HG02870 (cell line): ENCODE results near the gene ZNF280D.
"Not testable (repeated sequence)": the region's sequence is repeated elsewhere in the genome, so short reads cannot be mapped to it uniquely, and the experiment has no call there.

ENCODE experiments used
- ATAC-seq: cut with Tn5 transposase; IDR thresholded peaks from one replicate; pipeline ENCODE4 v1.9.1; 2021; ENCODE audit warnings: mild to moderate bottlenecking, moderate library complexity; ENCODE audit not compliant: unreplicated experiment

Gene ZNF280D, protein sequence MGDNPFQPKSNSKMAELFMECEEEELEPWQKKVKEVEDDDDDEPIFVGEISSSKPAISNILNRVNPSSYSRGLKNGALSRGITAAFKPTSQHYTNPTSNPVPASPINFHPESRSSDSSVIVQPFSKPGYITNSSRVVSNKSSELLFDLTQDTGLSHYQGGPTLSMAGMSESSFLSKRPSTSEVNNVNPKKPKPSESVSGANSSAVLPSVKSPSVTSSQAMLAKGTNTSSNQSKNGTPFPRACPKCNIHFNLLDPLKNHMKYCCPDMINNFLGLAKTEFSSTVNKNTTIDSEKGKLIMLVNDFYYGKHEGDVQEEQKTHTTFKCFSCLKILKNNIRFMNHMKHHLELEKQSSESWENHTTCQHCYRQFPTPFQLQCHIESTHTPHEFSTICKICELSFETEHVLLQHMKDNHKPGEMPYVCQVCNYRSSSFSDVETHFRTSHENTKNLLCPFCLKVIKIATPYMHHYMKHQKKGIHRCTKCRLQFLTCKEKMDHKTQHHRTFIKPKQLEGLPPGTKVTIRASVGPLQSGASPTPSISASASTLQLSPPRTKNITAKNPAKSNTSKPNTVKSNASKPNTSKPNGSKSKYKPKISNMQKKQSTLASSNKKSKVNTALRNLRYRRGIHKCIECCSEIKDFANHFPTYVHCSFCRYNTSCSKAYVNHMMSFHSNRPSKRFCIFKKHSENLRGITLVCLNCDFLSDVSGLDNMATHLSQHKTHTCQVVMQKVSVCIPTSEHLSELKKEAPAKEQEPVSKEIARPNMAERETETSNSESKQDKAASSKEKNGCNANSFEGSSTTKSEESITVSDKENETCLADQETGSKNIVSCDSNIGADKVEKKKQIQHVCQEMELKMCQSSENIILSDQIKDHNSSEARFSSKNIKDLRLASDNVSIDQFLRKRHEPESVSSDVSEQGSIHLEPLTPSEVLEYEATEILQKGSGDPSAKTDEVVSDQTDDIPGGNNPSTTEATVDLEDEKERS

DNA sequence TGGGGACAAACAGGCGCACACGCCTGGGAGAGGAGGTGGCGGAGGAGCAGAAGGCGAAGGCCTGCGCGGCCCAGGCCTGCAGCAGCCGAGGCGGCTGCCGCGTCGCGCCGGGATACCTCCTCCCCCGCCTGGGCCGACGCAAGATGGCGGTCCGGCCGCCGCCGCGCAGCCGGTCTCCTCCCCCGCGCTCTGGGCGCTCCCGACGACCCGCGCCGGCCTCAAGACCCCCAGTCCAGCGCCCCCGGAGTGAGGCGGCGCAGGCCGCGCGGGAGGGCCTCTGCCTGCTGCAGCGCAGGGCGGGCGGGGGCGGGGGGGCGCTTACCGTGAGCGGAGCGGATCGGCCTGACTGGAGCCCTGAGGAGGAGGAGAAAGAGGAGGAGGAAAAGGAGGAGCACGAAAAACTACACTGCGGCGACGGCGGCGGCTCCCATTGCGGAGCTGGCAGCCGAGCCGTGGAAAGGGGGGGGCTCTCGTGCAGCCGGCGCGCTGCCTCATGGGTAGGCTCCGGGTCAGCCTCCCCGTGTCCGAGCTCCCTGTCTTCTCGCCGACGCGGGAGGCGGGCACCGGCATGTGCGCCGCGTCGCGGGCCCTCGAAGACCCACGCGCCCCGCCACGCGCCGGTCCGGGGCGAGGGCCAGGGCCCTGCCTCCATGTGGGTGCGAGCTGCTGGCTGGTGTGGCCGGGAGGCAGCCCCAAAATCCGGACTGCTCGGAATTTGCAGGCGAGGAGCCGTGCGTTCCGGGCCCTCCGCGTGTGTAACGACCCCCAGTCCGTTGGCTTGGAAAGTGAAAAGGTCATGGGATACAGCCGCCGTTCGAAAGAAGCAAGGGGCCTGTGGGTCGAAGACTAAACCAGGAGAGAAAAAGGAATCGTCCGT is at the start of gene ZNF280D:
ZNF280D (minus strand) TSS at position 374 of the 877 bp plus-strand sequence. CDS start 26,400 bp downstream, outside the sequence.
- ATAC-seq: peak; percentile 81

DNA sequence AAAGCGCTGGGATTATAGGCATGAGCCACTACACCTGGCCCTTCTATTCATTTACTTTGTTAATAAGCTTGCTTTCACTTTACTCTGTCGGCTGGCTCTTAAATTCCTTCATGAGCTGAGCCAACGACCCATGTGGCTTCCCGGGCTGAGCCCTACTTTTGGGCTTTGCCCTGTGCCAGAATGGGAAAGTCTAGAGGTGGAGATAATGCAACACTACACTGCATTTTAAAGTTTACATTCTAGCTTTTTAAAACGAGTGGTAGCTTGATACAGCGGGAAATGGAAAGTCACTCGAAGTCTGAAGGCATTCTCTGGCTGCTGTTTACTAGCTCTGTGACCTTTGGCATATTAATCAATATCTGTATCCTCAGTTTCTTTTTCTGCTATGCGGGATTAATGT is 49.0 kb upstream of the ZNF280D start:
- no peak for ATAC-seq

DNA sequence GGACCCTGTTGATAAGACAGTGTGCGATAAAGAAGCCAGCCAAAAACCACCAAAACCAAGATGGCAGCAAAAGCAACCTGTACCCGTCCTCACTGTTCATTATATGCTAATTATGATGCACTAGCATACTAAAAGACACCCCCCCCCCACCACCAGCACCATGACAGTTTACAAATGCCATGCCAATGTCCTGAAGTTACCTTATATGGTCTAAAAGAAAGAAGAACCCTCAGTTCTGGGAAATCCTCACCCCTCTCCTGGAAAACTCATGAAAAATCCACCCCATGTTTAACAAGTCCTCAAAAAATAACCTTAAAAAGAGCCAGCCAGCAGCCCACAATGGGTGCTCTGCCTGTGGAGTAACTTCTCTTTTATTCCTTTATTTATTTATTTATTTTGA is 48.4 kb upstream of the ZNF280D start:
- no peak for ATAC-seq

DNA sequence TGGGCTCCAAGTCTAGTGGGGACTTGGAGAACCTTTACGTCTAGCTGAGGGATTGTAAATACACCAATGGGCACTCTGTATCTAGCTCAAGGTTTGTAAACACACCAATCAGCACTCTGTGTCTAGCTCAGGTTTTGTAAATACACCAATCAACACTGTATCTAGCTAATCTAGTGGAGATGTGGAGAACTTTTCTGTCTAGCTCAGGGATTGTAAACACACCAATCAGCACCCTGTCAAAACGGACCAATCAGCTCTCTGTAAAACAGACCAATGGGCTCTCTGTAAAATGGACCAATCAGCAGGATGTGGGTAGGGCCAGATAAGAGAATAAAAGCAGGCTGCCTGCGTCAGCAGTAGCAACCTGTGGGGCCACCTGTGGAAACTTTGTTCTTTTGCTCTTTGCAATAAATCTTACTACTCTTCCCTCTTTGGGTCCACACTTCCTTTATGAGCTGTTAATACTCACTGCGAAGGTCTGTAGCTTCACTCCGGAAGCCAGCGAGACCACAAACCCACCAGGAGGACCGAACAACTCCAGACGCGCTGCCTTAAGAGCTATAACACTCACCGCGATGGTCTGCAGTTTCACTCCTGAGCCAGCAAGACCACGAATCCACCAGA is 46.9 kb upstream of the ZNF280D start:
- not testable (repeated sequence) for ATAC-seq

DNA sequence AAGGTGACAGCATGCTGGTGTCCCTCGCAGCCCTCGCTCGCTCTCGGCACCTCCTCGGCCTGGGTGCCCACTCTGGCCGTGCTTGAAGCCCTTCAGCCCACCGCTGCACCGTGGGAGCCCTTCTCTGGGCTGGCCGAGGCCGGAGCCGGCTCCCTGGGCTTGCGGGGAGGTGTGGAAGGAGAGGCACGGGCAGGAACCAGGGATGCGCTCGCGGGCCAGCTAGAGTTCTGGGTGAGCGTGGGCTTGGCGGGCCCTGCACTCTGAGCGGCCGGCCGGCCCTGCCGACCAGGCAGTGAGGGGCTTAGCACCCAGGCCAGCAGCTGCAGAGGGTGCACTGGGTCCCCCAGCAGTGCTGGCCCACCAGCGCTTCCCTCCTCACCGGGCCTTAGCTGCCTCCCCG is 46.1 kb upstream of the ZNF280D start:
- ATAC-seq: not testable (repeated sequence)

DNA sequence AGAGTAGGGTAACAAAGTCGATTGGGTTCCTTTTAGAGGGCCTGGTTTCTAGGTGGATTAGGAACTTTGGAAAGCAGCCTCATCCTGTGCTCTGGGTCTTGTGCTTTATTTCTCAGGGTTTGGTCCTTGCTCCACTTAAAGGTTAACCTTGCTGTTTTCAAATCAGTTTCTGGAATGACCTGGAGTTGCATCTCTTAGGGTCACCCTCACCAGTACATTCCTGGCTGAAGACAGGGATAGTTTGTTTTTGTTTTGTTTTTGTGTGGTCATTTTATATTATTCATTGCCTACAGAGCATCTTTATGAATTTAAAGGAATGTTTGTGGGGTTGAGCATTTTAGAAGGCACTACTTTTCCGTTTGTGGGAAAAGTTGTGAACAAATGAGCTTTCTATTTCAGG is 45.5 kb upstream of the ZNF280D start:
- ATAC-seq: no peak

DNA sequence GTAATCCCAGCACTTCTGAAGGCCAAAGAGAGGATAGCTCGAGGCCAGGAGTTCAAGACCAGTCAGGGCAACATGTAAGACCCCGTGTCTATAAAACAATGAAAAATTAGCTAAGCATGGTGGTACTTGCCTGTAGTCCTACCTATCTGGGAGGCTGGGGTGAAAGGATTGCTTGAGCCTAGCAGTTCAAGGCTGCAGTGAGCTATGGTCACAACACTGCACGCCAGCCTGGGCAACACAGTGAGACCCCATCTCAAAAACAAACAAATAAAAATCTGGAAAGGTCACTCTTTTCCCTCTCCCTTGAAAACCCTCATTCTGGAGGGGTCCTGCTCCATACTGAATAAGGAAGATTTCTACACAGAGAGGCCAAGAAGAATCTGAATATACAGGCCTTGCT is 43.5 kb upstream of the ZNF280D start:
- no peak for ATAC-seq

DNA sequence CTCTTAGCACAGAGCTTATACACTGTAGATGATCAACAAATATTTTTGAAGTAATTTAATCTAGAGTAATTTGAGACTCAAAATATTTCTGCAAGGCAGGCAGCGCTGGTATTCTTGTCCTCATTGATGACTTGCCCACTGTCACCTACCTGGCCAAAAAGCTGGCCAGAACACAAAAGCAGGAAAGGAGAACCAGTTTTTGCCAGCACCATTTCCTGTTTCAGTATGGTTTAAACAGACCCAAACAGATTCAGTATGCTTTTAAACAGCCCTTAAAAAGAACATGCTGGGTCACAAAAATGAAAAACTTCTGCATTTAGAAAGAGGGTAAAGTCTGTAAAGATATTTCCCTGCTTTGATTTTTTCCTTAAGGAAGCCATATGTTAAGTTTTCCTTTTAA is 42.3 kb upstream of the ZNF280D start:
- ATAC-seq: no peak

DNA sequence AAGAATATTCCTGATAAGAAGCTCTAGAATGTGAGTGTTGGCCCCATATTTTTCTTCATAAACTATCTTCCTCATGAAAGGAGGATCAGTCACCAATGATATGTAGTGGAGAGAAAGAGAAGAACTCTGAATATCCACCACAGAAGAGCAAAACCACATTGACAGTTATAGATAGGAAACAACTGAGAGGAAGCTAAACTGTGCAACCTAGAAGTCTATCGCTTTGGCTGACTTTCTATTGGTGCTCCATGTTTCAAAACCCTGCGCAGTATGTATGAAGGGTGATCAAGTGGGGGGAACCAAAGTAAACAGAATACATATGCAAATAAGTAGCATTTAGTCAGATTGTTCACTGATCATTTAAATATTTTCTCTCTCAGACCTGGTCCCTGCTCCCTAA is 41.0 kb upstream of the ZNF280D start:
- ATAC-seq: no peak

DNA sequence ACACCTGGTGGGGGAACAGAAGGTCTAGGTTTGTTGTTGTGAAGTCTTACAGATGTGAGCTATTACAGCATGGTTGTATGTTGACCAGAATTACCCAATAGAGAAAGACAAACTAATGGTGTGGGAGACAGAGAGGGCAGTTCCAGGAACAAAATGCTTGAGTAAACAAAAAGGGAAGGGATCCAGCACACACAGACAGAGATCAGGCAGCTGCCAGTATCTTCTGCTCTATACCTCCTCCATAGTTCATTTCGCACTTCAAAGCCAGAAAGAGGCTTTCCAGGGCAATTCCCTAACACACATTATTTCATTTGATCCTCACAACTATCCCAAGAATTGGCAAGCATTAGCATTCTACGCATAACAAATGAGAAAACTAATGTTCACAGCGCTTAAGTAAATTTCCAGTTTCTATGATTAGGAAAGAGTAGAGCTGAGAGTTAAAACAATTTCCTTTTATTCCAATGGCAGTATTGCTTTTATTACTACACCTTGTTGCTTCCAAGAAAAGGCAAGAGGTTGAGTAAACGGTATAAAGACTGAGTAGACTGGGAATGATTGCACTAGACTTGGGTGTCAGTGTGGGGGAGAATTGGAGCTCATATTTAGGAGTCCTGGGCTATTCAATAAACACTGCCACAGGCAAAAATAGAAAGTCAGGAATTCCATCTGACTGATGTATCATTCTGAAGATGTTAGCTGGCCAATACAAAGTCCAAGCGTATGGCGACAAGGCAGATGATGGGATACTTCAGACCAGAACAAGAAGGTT is 39.7 kb upstream of the ZNF280D start:
- ATAC-seq: no peak

DNA sequence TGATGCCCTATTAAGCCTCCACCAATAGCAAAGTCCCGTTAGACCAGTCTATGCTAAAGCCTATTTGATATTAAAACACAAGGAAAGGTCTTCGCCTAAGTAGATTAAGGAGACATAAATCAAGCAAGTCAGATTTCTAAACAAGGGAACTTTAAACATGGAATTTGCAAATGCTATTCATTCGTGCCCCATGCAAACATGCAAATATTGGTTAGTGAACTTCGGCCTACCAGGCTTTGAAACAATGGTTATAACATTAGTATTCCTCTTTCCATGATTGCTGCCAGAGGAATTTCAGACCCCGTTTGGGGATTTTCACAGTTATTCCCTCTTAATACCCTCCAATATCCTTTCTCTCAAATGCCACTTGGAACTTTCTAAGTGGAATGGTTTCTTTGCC is 36.9 kb upstream of the ZNF280D start:
- no peak for ATAC-seq

DNA sequence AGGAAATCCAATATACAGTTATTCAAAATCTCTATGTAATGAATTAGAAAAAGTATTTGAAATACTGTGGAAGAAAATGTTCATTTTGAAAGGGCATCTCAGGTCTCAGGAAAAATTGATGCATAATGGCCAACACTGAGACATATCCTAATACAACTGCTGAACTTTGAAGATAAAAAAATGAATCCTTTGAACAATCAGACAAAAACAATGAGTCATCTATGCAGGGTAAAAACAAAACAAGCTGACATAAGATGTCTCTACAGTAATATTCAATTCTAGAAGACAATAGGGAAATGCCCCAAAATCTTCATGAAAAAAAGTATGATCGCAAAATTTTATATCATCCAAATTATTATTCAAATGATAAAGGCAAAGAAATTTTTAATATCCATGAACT is 34.0 kb upstream of the ZNF280D start:
- ATAC-seq: no peak

DNA sequence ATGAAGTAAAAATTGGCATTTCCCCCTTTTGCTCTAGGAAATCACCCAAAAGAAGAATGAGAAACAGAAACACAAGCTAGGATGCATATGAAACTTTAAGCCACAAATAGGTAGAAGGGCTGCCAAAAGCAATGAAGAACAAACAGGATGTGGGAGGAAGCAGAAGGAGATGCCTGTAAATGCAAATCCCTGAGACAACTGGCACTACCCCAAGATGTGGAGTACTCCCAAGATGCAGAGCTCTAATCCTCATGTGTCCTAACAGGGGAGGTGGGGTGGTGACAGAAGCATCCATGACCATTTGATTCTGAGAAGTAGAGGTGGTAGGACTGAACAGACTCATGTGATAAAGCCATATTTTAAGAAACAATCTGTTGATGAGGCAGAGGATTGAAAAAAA is 31.9 kb upstream of the ZNF280D start:
- no peak for ATAC-seq

DNA sequence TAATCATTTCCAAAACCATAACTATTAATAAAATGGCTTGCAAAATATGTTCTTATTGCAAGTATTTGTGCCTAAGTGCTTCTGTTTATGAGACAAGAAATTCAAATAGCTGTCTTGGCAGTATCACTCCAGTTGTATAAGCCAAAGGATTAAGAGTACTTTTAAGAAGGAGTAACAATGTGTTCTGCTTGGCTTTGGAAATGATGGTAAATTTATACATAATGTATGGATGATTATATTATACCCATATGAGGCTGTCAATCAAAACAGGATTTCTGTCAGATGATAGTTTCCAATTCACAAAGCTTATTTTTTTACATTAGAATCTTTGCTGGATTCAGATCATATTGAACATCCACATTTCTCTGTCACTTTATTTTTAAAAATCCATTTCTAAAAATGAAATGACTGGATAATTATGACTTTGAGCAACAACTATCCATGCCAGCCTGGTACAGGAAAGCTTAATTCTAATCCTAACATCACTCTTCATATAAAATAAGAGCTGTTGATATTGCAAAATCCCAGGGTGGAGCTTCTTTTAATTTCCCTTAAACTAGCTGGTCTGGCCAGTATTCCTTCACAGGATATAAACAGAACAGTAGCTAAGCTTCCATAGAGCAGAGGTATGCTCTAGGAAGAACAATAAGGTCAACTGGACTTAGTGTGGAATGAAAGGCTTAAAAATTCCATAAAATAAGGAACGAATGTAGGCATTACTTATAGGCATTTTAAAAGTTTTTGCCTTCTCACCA is 30.0 kb upstream of the ZNF280D start:
- no peak for ATAC-seq

DNA sequence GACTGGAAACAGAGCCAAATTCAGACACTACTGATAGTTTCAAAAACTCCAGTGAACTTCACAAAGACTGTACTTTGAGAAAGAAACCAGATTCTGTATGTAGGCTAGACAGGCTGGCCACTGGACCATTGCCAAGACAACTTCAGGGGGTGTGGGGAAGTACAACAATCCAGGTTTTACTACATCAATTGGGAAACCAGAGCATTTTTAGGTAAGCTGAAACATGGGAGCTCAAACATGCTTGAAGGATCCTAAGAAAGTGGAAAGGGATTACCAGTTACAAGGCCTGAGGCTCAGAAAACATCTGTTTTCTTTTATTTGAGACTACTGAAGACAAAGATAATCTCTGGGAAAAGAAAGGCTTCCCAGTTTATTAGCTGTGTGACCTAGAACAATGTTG is 26.9 kb upstream of the ZNF280D start:
- ATAC-seq: no peak

DNA sequence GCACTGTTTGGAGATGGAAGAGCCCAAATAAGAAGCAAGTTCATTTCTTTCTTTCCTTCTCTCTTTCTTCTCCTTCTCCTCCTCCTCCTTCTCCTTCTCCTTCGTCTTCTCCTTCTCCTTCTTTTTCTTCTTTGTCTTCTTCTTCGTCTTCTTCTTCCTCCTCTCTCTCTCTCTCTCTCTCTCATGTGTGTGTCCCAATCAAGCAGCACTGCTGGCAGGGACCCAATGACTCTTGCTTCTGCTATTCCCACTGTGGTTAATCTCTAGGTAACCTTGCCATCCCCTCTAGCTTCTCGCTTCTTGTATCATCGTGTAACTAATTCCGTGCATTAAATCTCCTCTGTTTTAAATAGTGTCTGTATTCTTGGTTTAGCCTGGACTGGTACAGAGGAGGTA is 26.1 kb upstream of the ZNF280D start:
- ATAC-seq: no peak

DNA sequence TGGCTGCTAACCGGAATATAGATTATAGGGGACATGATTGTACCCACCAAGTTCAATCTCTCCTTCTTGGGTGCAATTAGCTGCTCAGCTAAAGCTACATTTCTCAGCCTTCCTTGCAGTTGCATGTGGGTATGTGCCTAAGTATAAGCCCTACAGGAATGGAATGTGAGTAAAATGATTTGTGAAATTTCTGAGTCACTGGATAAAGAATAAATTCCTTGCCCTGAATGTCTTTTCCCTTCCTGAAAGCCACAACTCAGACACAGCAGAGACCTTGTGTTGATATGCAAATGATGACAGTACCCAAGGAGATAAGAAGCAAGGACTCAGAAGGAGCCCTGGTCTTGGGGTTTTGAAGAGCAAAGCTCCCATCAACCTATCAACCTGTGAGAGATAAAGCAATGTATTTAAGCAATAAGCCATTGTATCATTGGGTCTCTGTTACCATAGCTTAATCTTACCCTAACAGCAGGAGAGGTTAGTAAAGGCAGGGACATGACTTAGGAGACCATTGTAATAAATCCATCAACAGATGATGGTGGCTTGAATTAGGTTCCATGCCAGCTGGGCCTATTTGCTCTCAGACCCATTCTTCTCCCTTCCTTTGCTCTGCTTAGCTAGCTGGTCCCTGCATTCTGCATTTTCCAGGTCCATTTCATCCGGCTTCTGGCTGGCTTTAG is 25.6 kb upstream of the ZNF280D start:
- no peak for ATAC-seq

DNA sequence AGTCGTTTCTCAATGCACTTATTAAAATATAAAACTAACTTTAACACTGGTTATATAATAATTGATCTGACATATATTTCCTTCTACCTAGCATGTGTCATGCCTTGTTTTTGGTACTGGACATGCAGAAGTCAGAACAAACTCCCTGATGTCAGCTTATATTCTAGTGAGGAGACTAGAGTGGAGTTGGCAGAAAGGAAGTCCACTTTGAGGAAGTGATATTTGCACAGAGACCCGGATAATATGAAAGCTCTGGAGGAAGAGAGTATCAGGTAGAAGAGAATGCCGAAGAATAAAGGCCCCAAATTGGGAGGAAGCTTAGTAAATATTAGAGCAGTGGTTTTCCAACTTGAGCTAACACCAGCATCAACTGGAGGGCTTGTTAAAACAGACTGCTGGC is 24.6 kb upstream of the ZNF280D start:
- ATAC-seq: no peak
